ENCODE data around the gene ZNF217.
A peak's percentile ranks its signal among the peaks of the same experiment; 100 is the strongest.
"Not testable (repeated sequence)": the region's sequence is repeated elsewhere in the genome, so short reads cannot be mapped to it uniquely, and the experiment has no call there.

The ZNF217 gene

GRCh38 chr20:53621482-53622246 is 28.0 kb upstream of the ZNF217 start:
- DNase-seq (ENCODE audit: low read depth), result no peak

- DNase-seq (ENCODE audit: low read depth), result not testable (repeated sequence)
These were observed 24.9 kb upstream of the ZNF217 start for GRCh38 chr20:53618490-53619000.

GRCh38 chr20:53617791-53618489 is 24.3 kb upstream of the ZNF217 start:
- no peak for DNase-seq (ENCODE audit: low read depth)

GRCh38 chr20:53616489-53616888 is 22.9 kb upstream of the ZNF217 start:
- not testable (repeated sequence) for DNase-seq (ENCODE audit: low read depth)

- DNase-seq (ENCODE audit: low read depth), result no peak
These were observed 20.1 kb upstream of the ZNF217 start for GRCh38 chr20:53613748-53614147.

GRCh38 chr20:53612289-53612688 is 18.6 kb upstream of the ZNF217 start:
- DNase-seq (ENCODE audit: low read depth), result not testable (repeated sequence)

GRCh38 chr20:53611449-53611894 is 17.8 kb upstream of the ZNF217 start:
- DNase-seq (ENCODE audit: low read depth), result no peak

GRCh38 chr20:53609491-53610445 is 16.1 kb upstream of the ZNF217 start:
- peak; percentile 65 for DNase-seq (ENCODE audit: low read depth)

GRCh38 chr20:53608456-53609452 is 15.1 kb upstream of the ZNF217 start:
- DNase-seq (ENCODE audit: low read depth), result no peak

- no peak for DNase-seq (ENCODE audit: low read depth)
These were observed 14.4 kb upstream of the ZNF217 start for GRCh38 chr20:53608071-53608455.

- DNase-seq (ENCODE audit: low read depth), result no peak
These were observed 12.8 kb upstream of the ZNF217 start for GRCh38 chr20:53606364-53606985.

GRCh38 chr20:53605401-53605800 is 11.8 kb upstream of the ZNF217 start:
- DNase-seq (ENCODE audit: low read depth), result not testable (repeated sequence)

GRCh38 chr20:53604846-53605245 is 11.2 kb upstream of the ZNF217 start:
- not testable (repeated sequence) for DNase-seq (ENCODE audit: low read depth)

- DNase-seq (ENCODE audit: low read depth), result no peak
These were observed 9.0 kb upstream of the ZNF217 start for GRCh38 chr20:53602661-53603060.

- no peak for DNase-seq (ENCODE audit: low read depth)
These were observed 6.4 kb upstream of the ZNF217 start for GRCh38 chr20:53599910-53600632.

GRCh38 chr20:53599378-53599777 is 5.7 kb upstream of the ZNF217 start:
- DNase-seq (ENCODE audit: low read depth), result no peak

GRCh38 chr20:53599044-53599362 is 5.4 kb upstream of the ZNF217 start:
- no peak for DNase-seq (ENCODE audit: low read depth)

GRCh38 chr20:53598140-53599043 is 4.8 kb upstream of the ZNF217 start:
- DNase-seq (ENCODE audit: low read depth), result no peak
